GM06990 (cell line): Measurements from ENCODE around the gene COL25A1.

Experiments
- DNase-seq: peaks from one replicate; pipeline ENCODE4 v3.0.0-alpha.2; 2011; ENCODE audit not compliant: insufficient read length; ENCODE audit errors: extremely low read depth
- H3K27me3 ChIP-seq: replicated peaks from 2 replicates; pipeline ENCODE4 v1.6.0; 2011; ENCODE audit warnings: low read length; ENCODE audit not compliant: control insufficient read depth, insufficient read depth
- H3K36me3 ChIP-seq: 2 replicates; pipeline ENCODE4 v1.5.1; 2011; ENCODE audit warnings: low read length; ENCODE audit not compliant: control insufficient read depth, insufficient read depth
- H3K4me3 ChIP-seq: replicated peaks from 2 replicates; pipeline ENCODE4 v1.5.1; 2011; ENCODE audit warnings: low read depth, mild to moderate bottlenecking, control low read depth, low read length
- CTCF ChIP-seq: IDR thresholded peaks from 2 replicates; pipeline ENCODE4 v1.5.1; 2011; ENCODE audit warnings: low read length, control low read depth, mild to moderate bottlenecking, inconsistent platforms; ENCODE audit not compliant: insufficient read depth, poor library complexity, severe bottlenecking

COL25A1 gene

GRCh38 chr4:108887034-108887433 is 415.4 kb downstream of the COL25A1 start:
- TF ChIP-seq CTCF: no peak
- no peak overlapping the region for H3K4me3 ChIP-seq
- H3K27me3 ChIP-seq: no peaks in the 10 kb centered on the region; the same call in 1 of the 2 replicates
- H3K36me3 ChIP-seq: no peaks in the 10 kb centered on the region
- DNase-seq: no peak

DNA sequence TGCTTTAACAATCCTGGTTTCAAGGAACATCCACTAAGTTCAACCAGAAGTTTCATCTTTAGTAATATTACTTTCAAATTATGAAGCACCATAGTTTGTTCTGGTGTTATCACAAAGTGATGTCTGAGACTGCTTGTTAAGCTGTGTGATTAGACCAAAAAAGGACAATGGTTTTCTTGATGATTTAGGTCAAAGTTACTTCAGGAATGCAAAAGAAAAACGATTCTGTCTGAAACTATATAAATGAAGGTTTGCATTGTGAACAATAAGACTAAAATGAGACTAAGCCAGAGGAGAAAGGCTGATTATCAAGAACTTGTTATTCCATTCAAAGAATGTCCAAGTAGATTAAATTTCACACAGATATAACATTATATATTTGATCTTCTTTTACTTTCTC is 417.2 kb downstream of the COL25A1 start:
- no peak for DNase-seq
- no peak for TF ChIP-seq CTCF
- Histone ChIP-seq H3K36me3 (no peaks in the 10 kb centered on the region), H3K4me3 (no peak overlapping the region), H3K27me3 (no peaks in the 10 kb centered on the region; the same call in 1 of the 2 replicates)

DNA sequence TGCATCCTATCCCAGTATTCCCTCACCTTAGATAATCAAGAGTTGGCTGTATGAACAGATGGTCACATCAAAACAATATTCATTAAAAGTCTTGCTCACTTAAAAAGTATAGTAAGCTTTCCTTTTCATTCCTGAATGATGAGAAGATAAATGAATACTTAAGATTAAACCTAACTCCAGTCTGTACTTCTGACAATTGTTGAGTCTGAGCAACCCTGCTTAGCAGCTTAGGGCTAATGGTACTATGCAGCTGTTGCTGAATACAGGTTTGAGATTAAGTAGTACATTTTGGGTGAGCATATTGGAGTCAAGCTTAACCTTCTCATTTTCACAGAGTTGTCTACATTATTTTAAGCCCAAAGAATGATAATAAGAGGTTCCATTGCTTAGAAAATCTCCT is 417.9 kb downstream of the COL25A1 start:
- H3K36me3 ChIP-seq: no peaks in the 10 kb centered on the region
- TF ChIP-seq CTCF: no peak
- H3K4me3 ChIP-seq: no peak overlapping the region
- H3K27me3 ChIP-seq: no peaks in the 10 kb centered on the region; the same call in 1 of the 2 replicates
- no peak for DNase-seq

DNA sequence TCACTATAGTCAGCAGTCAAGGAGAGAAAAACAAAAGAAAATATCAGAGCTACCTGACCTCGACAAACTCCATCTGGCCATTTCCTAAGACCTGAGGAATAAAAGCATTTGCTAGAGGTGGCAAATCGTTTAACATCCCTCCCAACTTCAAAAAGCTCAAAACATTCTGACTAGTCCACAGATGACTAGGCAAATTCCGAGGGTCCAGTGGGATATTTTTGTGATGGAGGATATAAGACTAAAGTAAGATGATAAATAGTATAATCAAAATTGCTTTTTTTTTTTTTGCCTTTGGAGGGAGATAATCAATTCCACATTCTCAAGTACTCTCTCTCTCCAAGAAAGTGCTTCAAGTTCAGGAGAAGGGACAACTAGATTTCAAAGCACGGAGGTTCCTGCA is 420.5 kb downstream of the COL25A1 start:
- no peaks in the 10 kb centered on the region for H3K36me3 ChIP-seq
- H3K27me3 ChIP-seq: no peaks in the 10 kb centered on the region; the same call in 1 of the 2 replicates
- DNase-seq: no peak
- no peak for TF ChIP-seq CTCF
- no peak overlapping the region for H3K4me3 ChIP-seq

- no peaks in the 10 kb centered on the region for H3K36me3 ChIP-seq
- H3K4me3 ChIP-seq: no peak overlapping the region
- no peak for DNase-seq
- H3K27me3 ChIP-seq: no peaks in the 10 kb centered on the region
- no peak for TF ChIP-seq CTCF
Observed at GRCh38 chr4:108881190-108881589, 421.3 kb downstream of the COL25A1 start.

DNA sequence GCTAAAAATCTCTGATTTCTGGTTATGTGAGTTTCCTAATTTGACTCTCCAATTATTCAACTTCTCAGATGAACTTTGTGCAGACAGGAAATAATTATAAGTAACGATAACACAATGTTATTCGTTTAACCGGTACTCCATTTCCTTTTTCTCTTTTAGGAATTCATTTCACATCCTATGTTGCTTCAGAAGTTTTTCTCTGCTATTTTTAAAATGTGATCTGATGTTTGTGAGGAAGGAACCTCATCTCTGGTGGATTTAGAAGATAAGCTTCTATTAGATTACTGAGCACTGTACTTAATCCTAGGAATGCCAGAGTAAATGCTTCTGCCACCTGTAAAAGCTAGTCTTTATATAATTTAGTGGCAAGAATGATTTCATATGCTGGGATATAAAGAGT is 423.7 kb downstream of the COL25A1 start:
- no peak for TF ChIP-seq CTCF

More for the DNA sequence above, 423.7 kb downstream of the COL25A1 start:
- H3K27me3 ChIP-seq: no peaks in the 10 kb centered on the region
- H3K36me3 ChIP-seq: no peaks in the 10 kb centered on the region
- DNase-seq: no peak
- no peak overlapping the region for H3K4me3 ChIP-seq
